ENCODE data around the gene SLC16A5. TPM values are rescaled to one million over a fixed set of nuclear protein-coding genes. Genes with fewer than 3 reads are reported as not detected.
A peak's percentile ranks its signal among the peaks of the same experiment; 100 is the strongest.

SLC16A5 gene
- total RNA-seq, 2 experiments from 2014 or later, result not detected

DNA sequence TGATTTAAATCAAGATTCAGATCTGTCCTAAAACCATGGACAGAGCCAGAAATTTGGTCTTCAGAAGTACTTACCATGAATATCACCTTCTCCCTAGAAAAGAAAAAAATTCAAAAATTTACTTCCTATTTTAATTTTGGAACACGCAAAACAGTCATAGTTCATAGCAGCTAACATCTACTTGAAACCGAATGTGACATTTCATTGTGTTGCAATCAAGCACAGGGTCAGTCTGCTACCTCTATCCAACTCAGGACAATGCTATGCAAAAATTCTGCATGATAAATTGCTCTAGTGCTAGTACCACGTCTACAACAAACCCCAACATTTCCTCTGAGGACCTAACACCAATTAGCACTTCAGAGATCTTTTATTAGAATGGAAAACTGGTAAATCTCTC lies 58.8 kb downstream of the SLC16A5 start:
- ChIA-PET CTCF (ENCODE audit: unreplicated experiment) (interaction anchor here (0.6 kb wide), 1 partner anchor 93 kb away, joined by 3 read pairs; no protein-coding TSS in a partner anchor), POLR2A (interaction anchor here (1.1 to 1.2 kb wide), 2 partner anchors 8 to 32 kb away, joined by 3 to 5 read pairs; partner anchors contain the start of gene JPT1)
- Histone ChIP-seq H3K4me3 (ENCODE audit: low read depth, low read length, poor library complexity, severe bottlenecking) (no peak overlapping the region), H3K9me2 (ENCODE audit: insufficient read depth, low read length) (no peaks in the 10 kb centered on the region), H3K4me2 (ENCODE audit: low read length) (no peak overlapping the region), H3K79me2 (ENCODE audit: insufficient read depth, low read depth, low read length) (peaks cover 39% of the 10 kb centered on the region), H2AFZ (ENCODE audit: low read length) (no peak overlapping the region), H3K9me3 (ENCODE audit: low read length) (no peaks in the 10 kb centered on the region), H3K4me1 (ENCODE audit: insufficient read depth, low read length, poor library complexity, severe bottlenecking) (peaks cover 2% of the 10 kb centered on the region), H4K20me1 (ENCODE audit: insufficient read depth, low read length) (no peaks in the 10 kb centered on the region), H3K36me3 (ENCODE audit: insufficient read depth, low read length) (peaks cover 81% of the 10 kb centered on the region), H3K27ac (ENCODE audit: low read depth, low read length, poor library complexity, severe bottlenecking) (no peak overlapping the region)
- intact Hi-C loops (cut with micrococcal nuclease; ENCODE audit: unreplicated experiment), result no loop called here
- no peak for DNase-seq (ENCODE audit: low spot score)
- TF ChIP-seq, protein P1, sequence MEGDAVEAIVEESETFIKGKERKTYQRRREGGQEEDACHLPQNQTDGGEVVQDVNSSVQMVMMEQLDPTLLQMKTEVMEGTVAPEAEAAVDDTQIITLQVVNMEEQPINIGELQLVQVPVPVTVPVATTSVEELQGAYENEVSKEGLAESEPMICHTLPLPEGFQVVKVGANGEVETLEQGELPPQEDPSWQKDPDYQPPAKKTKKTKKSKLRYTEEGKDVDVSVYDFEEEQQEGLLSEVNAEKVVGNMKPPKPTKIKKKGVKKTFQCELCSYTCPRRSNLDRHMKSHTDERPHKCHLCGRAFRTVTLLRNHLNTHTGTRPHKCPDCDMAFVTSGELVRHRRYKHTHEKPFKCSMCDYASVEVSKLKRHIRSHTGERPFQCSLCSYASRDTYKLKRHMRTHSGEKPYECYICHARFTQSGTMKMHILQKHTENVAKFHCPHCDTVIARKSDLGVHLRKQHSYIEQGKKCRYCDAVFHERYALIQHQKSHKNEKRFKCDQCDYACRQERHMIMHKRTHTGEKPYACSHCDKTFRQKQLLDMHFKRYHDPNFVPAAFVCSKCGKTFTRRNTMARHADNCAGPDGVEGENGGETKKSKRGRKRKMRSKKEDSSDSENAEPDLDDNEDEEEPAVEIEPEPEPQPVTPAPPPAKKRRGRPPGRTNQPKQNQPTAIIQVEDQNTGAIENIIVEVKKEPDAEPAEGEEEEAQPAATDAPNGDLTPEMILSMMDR (conservative IDR thresholded peaks at IDR 0.05; ENCODE audit: low read length), result no peak
- no peak for TF ChIP-seq EZH2phosphoT487 (IDR thresholded peaks at IDR 0.05; ENCODE audit: borderline replicate concordance, low read depth, low read length)
- no TSS peak for BruUV-seq (replicated peaks)

- Histone ChIP-seq H4K20me1 (ENCODE audit: insufficient read depth, low read length) (peaks cover 13% of the 10 kb centered on the region; the same call in 1 of the 2 replicates), H3K9me2 (ENCODE audit: insufficient read depth, low read length) (no peaks in the 10 kb centered on the region), H3K4me1 (ENCODE audit: insufficient read depth, low read length, poor library complexity, severe bottlenecking) (peaks cover 14% of the 10 kb centered on the region), H3K27ac (ENCODE audit: low read depth, low read length, poor library complexity, severe bottlenecking) (no peak overlapping the region), H3K4me2 (ENCODE audit: low read length) (no peak overlapping the region), H2AFZ (ENCODE audit: low read length) (no peak overlapping the region), H3K9me3 (ENCODE audit: low read length) (no peaks in the 10 kb centered on the region), H3K4me3 (ENCODE audit: low read depth, low read length, poor library complexity, severe bottlenecking) (no peak overlapping the region), H3K79me2 (ENCODE audit: insufficient read depth, low read depth, low read length) (peaks cover 53% of the 10 kb centered on the region), H3K36me3 (ENCODE audit: insufficient read depth, low read length) (peaks cover 82% of the 10 kb centered on the region)
- CTCF ChIA-PET (ENCODE audit: unreplicated experiment), result interaction anchor here (0.5 kb wide), 1 partner anchor 67 kb away, joined by 3 read pairs; no protein-coding TSS in a partner anchor
- no peak for DNase-seq (ENCODE audit: low spot score)
- POLR2A ChIA-PET, result interaction anchor here (0.6 to 1.2 kb wide), 6 partner anchors 14 to 233 kb away, joined by 3 to 7 read pairs (median 4); no protein-coding TSS in a partner anchor
- TF ChIP-seq EZH2phosphoT487 (IDR thresholded peaks at IDR 0.05; ENCODE audit: borderline replicate concordance, low read depth, low read length), result no peak
- TF ChIP-seq, protein P1 (conservative IDR thresholded peaks at IDR 0.05; ENCODE audit: low read length), result no peak
- BruUV-seq (replicated peaks), result no TSS peak
- intact Hi-C loops (cut with micrococcal nuclease; ENCODE audit: unreplicated experiment), result no loop called here
These were observed 60.3 kb downstream of the SLC16A5 start for GRCh38 chr17:75147878-75148546.

GRCh38 chr17:75151930-75152329 lies 64.2 kb downstream of the SLC16A5 start:
- BruUV-seq (replicated peaks), result no TSS peak
- peaks cover 44% of the 10 kb centered on the region for H3K36me3 ChIP-seq (ENCODE audit: insufficient read depth, low read length)
- H3K9me3 ChIP-seq (ENCODE audit: low read length), result no peaks in the 10 kb centered on the region
- peaks cover 15% of the 10 kb centered on the region; the same call in 1 of the 2 replicates for H4K20me1 ChIP-seq (ENCODE audit: insufficient read depth, low read length)
- no peak overlapping the region for H3K27ac ChIP-seq (ENCODE audit: low read depth, low read length, poor library complexity, severe bottlenecking)
- DNase-seq (ENCODE audit: low spot score), result peak; percentile 48
- H3K9me2 ChIP-seq (ENCODE audit: insufficient read depth, low read length), result no peaks in the 10 kb centered on the region
- H3K4me3 ChIP-seq (ENCODE audit: low read depth, low read length, poor library complexity, severe bottlenecking), result peak overlapping the region; percentile 75
- H3K79me2 ChIP-seq (ENCODE audit: insufficient read depth, low read depth, low read length), result peaks cover 64% of the 10 kb centered on the region
- H3K4me2 ChIP-seq (ENCODE audit: low read length), result peak overlapping the region; percentile 95
- no peak overlapping the region for H2AFZ ChIP-seq (ENCODE audit: low read length)
- intact Hi-C loops (cut with micrococcal nuclease; ENCODE audit: unreplicated experiment), result loop anchor here (2.0 kb wide), 2 partner anchors 19 to 37 kb away; no protein-coding TSS in a partner anchor
- CTCF ChIA-PET (ENCODE audit: unreplicated experiment), result no interaction called here
- H3K4me1 ChIP-seq (ENCODE audit: insufficient read depth, low read length, poor library complexity, severe bottlenecking), result peaks cover 24% of the 10 kb centered on the region
- POLR2A ChIA-PET, result interaction anchor here (0.6 kb wide), 1 partner anchor 1169 kb away, joined by 5 read pairs; no protein-coding TSS in a partner anchor
- TF ChIP-seq, protein P1 (conservative IDR thresholded peaks at IDR 0.05; ENCODE audit: low read length), result no peak
- no peak for TF ChIP-seq EZH2phosphoT487 (IDR thresholded peaks at IDR 0.05; ENCODE audit: borderline replicate concordance, low read depth, low read length)

Data from OCI-LY7 (cell line).